ENCODE data around the gene ZNF677. TPM values are rescaled to one million over a fixed set of nuclear protein-coding genes. Genes with fewer than 3 reads are reported as not detected.
"Not testable (repeated sequence)": the region's sequence is repeated elsewhere in the genome, so short reads cannot be mapped to it uniquely, and the experiment has no call there.

Gene ZNF677
- total and polyA plus RNA-seq, 2 experiments from 2014 or later = 57.2 to 74.8 TPM

- TF ChIP-seq, protein P1, sequence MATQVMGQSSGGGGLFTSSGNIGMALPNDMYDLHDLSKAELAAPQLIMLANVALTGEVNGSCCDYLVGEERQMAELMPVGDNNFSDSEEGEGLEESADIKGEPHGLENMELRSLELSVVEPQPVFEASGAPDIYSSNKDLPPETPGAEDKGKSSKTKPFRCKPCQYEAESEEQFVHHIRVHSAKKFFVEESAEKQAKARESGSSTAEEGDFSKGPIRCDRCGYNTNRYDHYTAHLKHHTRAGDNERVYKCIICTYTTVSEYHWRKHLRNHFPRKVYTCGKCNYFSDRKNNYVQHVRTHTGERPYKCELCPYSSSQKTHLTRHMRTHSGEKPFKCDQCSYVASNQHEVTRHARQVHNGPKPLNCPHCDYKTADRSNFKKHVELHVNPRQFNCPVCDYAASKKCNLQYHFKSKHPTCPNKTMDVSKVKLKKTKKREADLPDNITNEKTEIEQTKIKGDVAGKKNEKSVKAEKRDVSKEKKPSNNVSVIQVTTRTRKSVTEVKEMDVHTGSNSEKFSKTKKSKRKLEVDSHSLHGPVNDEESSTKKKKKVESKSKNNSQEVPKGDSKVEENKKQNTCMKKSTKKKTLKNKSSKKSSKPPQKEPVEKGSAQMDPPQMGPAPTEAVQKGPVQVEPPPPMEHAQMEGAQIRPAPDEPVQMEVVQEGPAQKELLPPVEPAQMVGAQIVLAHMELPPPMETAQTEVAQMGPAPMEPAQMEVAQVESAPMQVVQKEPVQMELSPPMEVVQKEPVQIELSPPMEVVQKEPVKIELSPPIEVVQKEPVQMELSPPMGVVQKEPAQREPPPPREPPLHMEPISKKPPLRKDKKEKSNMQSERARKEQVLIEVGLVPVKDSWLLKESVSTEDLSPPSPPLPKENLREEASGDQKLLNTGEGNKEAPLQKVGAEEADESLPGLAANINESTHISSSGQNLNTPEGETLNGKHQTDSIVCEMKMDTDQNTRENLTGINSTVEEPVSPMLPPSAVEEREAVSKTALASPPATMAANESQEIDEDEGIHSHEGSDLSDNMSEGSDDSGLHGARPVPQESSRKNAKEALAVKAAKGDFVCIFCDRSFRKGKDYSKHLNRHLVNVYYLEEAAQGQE (IDR thresholded peaks at IDR 0.05; ENCODE audit: unreplicated experiment) = no peak
- TF ChIP-seq ZNF114 (CRISPR knock-in tag; IDR thresholded peaks at IDR 0.05) (no peak), STAT1 (IDR thresholded peaks at IDR 0.05; ENCODE audit: unreplicated experiment) (no peak), NANOG (IDR thresholded peaks at IDR 0.05; ENCODE audit: borderline replicate concordance) (no peak), EZH2 (IDR thresholded peaks at IDR 0.05; ENCODE audit: low read depth, unreplicated experiment) (no peak), POLR2AphosphoS5 (IDR thresholded peaks at IDR 0.05; ENCODE audit: low read depth) (no peak)
These were observed 17.4 kb upstream of the ZNF677 start (continued) for GRCh38 chr19:53272044-53272443.

GRCh38 chr19:53269861-53270260 is 15.2 kb upstream of the ZNF677 start:
- not testable (repeated sequence) for H2AFZ ChIP-seq; H4K20me1 ChIP-seq (replicated peaks; ENCODE audit: insufficient read depth); H3K27ac ChIP-seq (ENCODE audit: low read depth); DNase-seq (ENCODE audit: low spot score); H3K4me2 ChIP-seq; H3K79me2 ChIP-seq (replicated peaks; ENCODE audit: insufficient read depth); ATAC-seq; H3K9me2 ChIP-seq (ENCODE audit: insufficient read depth); H3K4me1 ChIP-seq (ENCODE audit: insufficient read depth); H3K27me3 ChIP-seq (ENCODE audit: insufficient read depth); H3K36me3 ChIP-seq (ENCODE audit: insufficient read depth); H3K27ac Mint-ChIP-seq; H3K4me1 Mint-ChIP-seq; H3K4me3 Mint-ChIP-seq; H3K4me3 ChIP-seq; H3K27me3 Mint-ChIP-seq (ENCODE audit: insufficient read depth, low read depth, poor library complexity); H3F3A ChIP-seq (replicated peaks; ENCODE audit: low read depth)
- H3K36me3 Mint-ChIP-seq (ENCODE audit: low read depth) = peaks cover 11% of the 10 kb centered on the region
- peaks cover 69% of the 10 kb centered on the region for H3K9me3 Mint-ChIP-seq

- not testable (repeated sequence) for H3K4me2 ChIP-seq; H3K9me2 ChIP-seq (ENCODE audit: insufficient read depth); H3K36me3 ChIP-seq (ENCODE audit: insufficient read depth); H3K27me3 ChIP-seq (ENCODE audit: insufficient read depth); H3K27me3 Mint-ChIP-seq (ENCODE audit: insufficient read depth, low read depth, poor library complexity); H3K4me1 ChIP-seq (ENCODE audit: insufficient read depth); DNase-seq (ENCODE audit: low spot score); H3K4me1 Mint-ChIP-seq; H3K36me3 Mint-ChIP-seq (ENCODE audit: low read depth); H3K27ac Mint-ChIP-seq; H3K79me2 ChIP-seq (replicated peaks; ENCODE audit: insufficient read depth); H3F3A ChIP-seq (replicated peaks; ENCODE audit: low read depth); ATAC-seq; H3K27ac ChIP-seq (ENCODE audit: low read depth); H3K4me3 Mint-ChIP-seq; H4K20me1 ChIP-seq (replicated peaks; ENCODE audit: insufficient read depth); H2AFZ ChIP-seq; H3K4me3 ChIP-seq
- peaks cover 65% of the 10 kb centered on the region for H3K9me3 Mint-ChIP-seq
These were observed 12.9 kb upstream of the ZNF677 start, which contains the start of gene VN1R4 for GRCh38 chr19:53267623-53268022. Gene VN1R4, minus strand, starts transcription at chr19:53267723. Its CDS starts 58 bp downstream, at chr19:53267665.
